Measurements from ENCODE around the gene RPE65. TPM values are rescaled to one million over a fixed set of nuclear protein-coding genes. Genes with fewer than 3 reads are reported as not detected.
"Not testable (repeated sequence)": the region's sequence is repeated elsewhere in the genome, so short reads cannot be mapped to it uniquely, and the experiment has no call there.

Gene RPE65
- total RNA-seq, 1 donor from 2014 or later = not detected

DNA sequence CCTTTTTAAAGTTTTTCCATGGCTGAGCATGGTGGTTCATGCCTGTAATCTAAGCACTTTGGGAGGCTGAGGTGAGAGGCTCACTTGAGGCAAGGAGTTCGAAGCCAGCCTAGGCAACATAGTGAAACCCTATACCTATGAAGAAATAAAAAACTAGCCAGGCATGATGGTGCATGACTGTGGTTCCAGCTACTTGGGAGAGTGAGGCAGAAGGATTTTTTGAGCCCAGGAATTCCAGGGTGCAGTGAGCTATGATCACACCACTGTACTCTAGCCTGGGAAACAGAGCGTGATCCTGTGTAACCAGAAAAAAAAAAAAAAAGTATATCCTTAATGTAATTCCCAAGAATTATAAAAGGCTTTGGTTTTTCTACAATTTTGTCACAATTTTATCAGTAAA is 29.7 kb upstream of the RPE65 start:
- Histone ChIP-seq H3K36me3 (ENCODE audit: control insufficient read depth, insufficient read depth, low read length) (peaks cover 2% of the 10 kb centered on the region), H3K27me3 (ENCODE audit: control insufficient read depth, insufficient read depth, low read length) (no peaks in the 10 kb centered on the region), H3K4me3 (ENCODE audit: low read depth, low read length) (no peak overlapping the region)
- DNase-seq (ENCODE audit: low read depth) = peak; percentile 59
- TF ChIP-seq, protein P1, sequence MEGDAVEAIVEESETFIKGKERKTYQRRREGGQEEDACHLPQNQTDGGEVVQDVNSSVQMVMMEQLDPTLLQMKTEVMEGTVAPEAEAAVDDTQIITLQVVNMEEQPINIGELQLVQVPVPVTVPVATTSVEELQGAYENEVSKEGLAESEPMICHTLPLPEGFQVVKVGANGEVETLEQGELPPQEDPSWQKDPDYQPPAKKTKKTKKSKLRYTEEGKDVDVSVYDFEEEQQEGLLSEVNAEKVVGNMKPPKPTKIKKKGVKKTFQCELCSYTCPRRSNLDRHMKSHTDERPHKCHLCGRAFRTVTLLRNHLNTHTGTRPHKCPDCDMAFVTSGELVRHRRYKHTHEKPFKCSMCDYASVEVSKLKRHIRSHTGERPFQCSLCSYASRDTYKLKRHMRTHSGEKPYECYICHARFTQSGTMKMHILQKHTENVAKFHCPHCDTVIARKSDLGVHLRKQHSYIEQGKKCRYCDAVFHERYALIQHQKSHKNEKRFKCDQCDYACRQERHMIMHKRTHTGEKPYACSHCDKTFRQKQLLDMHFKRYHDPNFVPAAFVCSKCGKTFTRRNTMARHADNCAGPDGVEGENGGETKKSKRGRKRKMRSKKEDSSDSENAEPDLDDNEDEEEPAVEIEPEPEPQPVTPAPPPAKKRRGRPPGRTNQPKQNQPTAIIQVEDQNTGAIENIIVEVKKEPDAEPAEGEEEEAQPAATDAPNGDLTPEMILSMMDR (IDR thresholded peaks at IDR 0.05; ENCODE audit: insufficient read depth, low read length, poor library complexity, severe bottlenecking) = no peak

DNA sequence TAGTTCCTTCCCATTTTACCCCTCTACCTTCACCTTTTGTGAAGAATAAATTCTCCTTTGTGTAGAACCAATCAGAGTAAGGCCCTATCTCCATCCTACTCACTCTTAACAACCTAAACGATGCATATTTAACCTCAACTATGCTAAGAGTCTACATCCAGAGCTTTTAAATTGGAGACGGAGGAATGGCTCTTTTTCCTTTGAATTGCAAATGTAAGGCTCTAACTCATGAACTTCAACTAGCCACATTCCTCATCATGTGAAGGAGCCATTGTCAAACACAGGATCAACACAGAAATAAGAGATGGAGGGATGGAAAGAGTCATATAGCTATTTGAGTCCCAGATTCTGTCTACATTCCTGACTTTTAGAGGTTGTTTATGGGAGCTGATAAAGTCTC is 28.9 kb upstream of the RPE65 start:
- DNase-seq (ENCODE audit: low read depth) = no peak
- TF ChIP-seq, protein P1 (IDR thresholded peaks at IDR 0.05; ENCODE audit: insufficient read depth, low read length, poor library complexity, severe bottlenecking) = no peak
- Histone ChIP-seq H3K27me3 (ENCODE audit: control insufficient read depth, insufficient read depth, low read length) (no peaks in the 10 kb centered on the region), H3K36me3 (ENCODE audit: control insufficient read depth, insufficient read depth, low read length) (peaks cover 2% of the 10 kb centered on the region), H3K4me3 (ENCODE audit: low read depth, low read length) (no peak overlapping the region)

DNA sequence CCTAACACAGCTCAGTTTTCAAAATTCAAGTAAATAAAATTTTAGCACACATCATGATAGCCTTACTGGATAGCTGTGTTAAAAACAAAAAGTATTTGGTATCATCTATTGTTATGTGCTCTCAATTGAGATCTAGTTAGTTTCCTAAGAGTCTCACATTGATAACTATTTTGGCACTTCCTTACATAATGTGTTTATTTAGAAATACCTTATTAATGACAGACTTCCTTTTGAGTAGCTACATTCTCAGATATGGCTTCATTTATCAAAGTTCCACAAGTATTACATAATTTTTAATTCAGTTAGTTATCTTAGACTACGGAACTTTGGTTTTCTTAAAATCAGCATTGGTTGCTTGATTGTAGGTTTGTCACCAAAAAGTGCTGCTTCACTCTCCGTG is 26.9 kb upstream of the RPE65 start:
- DNase-seq (ENCODE audit: low read depth); H3K4me3 ChIP-seq (ENCODE audit: low read depth, low read length): not testable (repeated sequence)

DNA sequence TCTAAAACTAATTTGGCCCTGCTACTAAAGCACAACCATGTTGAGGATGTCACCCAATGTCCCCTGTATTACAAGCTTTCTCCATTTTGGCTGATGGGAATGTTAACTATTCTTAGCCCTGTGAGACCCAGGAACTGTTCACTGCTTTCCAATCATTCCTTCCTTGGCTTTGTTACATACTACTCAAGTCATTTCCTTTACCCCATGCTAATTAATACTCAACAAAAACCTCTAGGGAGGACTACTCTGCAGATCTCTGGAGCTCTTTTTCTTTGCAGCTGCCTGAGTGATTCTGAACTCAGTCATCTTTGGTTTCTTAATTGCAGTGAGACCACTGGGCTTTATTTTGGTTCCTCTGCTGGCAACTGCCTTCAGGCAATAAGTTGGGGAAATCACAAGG is 23.3 kb upstream of the RPE65 start:
- Histone ChIP-seq H3K4me3 (ENCODE audit: low read depth, low read length) (no peak overlapping the region), H3K36me3 (ENCODE audit: control insufficient read depth, insufficient read depth, low read length) (no peaks in the 10 kb centered on the region), H3K27me3 (ENCODE audit: control insufficient read depth, insufficient read depth, low read length) (no peaks in the 10 kb centered on the region)
- TF ChIP-seq, protein P1 (IDR thresholded peaks at IDR 0.05; ENCODE audit: insufficient read depth, low read length, poor library complexity, severe bottlenecking) = no peak
- no peak for DNase-seq (ENCODE audit: low read depth)

More for the DNA sequence above, 26.9 kb upstream of the RPE65 start:
- H3K36me3 ChIP-seq (ENCODE audit: control insufficient read depth, insufficient read depth, low read length); H3K27me3 ChIP-seq (ENCODE audit: control insufficient read depth, insufficient read depth, low read length): not testable (repeated sequence)

DNA sequence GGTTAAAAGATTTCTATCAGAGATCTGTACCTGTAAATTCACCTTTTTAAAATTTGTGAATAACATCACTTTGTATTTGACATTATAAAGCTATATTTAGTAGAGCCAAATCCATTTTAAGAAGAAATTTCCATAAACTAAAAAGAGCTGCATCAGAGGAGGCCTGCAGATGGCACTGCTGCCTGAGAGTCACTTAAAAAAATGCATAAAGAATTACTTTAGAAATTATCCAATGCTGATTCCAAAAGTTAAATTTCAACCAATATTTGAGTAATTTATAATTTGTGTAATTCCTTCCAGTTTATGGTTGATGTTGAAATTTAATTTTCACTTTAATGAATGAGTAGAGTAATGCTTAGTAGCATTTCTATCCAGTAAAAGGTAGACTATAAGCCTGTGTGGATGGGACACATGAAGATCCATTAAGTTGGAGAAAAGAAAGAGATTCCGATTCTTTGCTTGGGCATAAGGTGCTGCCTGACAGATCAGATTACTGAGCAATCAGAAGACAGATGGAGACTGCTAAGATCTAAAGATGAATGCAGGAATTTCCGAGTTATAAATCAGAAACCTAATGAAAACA is 20.7 kb upstream of the RPE65 start:
- TF ChIP-seq, protein P1 (IDR thresholded peaks at IDR 0.05; ENCODE audit: insufficient read depth, low read length, poor library complexity, severe bottlenecking) = peak; percentile 76
- DNase-seq (ENCODE audit: low read depth) = no peak
- Histone ChIP-seq H3K36me3 (ENCODE audit: control insufficient read depth, insufficient read depth, low read length) (no peaks in the 10 kb centered on the region), H3K4me3 (ENCODE audit: low read depth, low read length) (no peak overlapping the region), H3K27me3 (ENCODE audit: control insufficient read depth, insufficient read depth, low read length) (no peaks in the 10 kb centered on the region)

DNA sequence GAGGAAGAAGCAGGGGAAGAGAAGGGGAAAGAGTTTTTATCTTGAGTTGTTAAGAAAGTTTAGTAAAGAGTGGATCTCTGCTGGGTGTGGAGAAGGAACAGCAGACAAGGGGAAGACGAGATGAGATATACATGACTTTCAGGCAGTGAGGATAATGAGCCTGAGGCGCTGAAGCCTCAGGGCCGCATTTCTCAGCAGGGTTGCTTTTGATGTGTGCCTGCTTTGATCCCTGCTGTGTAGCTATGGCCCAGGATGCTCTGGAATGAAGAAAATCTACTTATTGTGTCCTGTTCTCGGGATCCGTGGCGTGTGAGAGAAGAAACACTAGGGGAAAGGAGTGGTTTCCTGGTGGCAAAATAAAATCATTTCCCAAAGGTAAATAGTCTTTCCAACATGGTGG is 15.1 kb upstream of the RPE65 start:
- Histone ChIP-seq H3K4me3 (ENCODE audit: low read depth, low read length) (no peak overlapping the region), H3K27me3 (ENCODE audit: control insufficient read depth, insufficient read depth, low read length) (no peaks in the 10 kb centered on the region), H3K36me3 (ENCODE audit: control insufficient read depth, insufficient read depth, low read length) (no peaks in the 10 kb centered on the region)
- TF ChIP-seq, protein P1 (IDR thresholded peaks at IDR 0.05; ENCODE audit: insufficient read depth, low read length, poor library complexity, severe bottlenecking) = no peak
- DNase-seq (ENCODE audit: low read depth) = no peak

Measured in kidney epithelial cell (primary cell).